Measurements from ENCODE around the gene TRIOBP.

TRIOBP gene

GRCh38 chr22:37775785-37776638, 79.2 kb downstream of the TRIOBP start:
- TF ChIP-seq, protein P1, sequence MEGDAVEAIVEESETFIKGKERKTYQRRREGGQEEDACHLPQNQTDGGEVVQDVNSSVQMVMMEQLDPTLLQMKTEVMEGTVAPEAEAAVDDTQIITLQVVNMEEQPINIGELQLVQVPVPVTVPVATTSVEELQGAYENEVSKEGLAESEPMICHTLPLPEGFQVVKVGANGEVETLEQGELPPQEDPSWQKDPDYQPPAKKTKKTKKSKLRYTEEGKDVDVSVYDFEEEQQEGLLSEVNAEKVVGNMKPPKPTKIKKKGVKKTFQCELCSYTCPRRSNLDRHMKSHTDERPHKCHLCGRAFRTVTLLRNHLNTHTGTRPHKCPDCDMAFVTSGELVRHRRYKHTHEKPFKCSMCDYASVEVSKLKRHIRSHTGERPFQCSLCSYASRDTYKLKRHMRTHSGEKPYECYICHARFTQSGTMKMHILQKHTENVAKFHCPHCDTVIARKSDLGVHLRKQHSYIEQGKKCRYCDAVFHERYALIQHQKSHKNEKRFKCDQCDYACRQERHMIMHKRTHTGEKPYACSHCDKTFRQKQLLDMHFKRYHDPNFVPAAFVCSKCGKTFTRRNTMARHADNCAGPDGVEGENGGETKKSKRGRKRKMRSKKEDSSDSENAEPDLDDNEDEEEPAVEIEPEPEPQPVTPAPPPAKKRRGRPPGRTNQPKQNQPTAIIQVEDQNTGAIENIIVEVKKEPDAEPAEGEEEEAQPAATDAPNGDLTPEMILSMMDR (IDR thresholded peaks at IDR 0.05; ENCODE audit: low read depth, low read length) = no peak
- peak; percentile 8 for DNase-seq (ENCODE audit: extremely low read depth, low read depth)

DNA sequence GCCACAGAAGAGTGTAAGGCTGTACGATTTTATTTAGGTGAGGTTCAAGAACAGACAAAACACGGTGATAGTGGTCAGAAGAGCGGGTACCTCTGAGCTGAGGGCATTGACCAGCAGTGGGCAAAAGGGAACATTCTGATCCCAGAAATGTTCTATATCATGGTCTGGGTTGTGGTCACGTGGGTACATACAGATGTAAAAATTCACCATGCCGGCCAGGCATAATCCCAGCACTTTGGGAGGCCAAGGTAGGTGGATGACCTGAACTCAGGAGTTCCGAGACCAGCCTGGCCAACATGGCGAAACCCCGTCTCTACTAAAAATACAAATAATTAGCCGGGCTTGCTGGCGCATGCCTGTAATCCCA, 79.8 kb downstream of the TRIOBP start:
- TF ChIP-seq, protein P1 (IDR thresholded peaks at IDR 0.05; ENCODE audit: low read depth, low read length) = no peak
- no peak for DNase-seq (ENCODE audit: extremely low read depth, low read depth)

GRCh38 chr22:37777122-37777687, 80.4 kb downstream of the TRIOBP start:
- peak; percentile 31 for DNase-seq (ENCODE audit: extremely low read depth, low read depth)
- TF ChIP-seq, protein P1 (IDR thresholded peaks at IDR 0.05; ENCODE audit: low read depth, low read length) = no peak

- TF ChIP-seq, protein P1 (IDR thresholded peaks at IDR 0.05; ENCODE audit: low read depth, low read length) = no peak
- DNase-seq (ENCODE audit: extremely low read depth, low read depth) = no peak
Measured at GRCh38 chr22:37778370-37779009, 81.6 kb downstream of the TRIOBP start.

DNA sequence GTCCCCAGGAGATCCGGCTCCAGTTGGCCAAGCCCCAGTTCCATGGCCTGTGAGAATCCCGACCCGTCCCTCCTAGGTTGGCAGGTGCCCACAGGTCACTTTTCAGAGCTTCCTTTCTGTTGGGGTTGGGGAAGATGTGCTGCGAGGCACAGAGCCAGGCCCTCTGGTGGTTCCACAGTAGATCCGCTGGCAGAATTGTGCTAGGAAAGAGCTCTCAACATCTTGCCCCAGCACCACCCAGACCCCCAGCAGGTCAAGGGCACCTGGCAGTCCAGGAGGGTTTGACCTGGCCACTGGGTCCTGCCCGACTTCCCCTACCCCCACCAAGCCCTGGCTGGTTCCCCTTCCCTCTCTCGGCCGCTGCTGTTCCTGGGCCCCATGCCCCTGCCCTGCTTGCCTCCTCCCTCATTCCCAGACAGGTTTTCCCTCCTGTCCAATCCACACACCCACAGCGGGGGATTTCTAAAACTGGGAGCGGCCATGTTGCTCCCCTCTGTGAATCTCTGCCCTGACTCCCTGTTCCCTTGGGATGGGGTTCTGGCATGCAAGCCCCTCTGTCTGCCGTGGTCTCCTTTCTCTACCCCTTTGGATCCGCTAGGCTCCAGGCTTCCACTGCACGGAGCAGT, 84.7 kb downstream of the TRIOBP start:
- no peak for DNase-seq (ENCODE audit: extremely low read depth, low read depth)
- TF ChIP-seq, protein P1 (IDR thresholded peaks at IDR 0.05; ENCODE audit: low read depth, low read length) = peak; percentile 36

DNA sequence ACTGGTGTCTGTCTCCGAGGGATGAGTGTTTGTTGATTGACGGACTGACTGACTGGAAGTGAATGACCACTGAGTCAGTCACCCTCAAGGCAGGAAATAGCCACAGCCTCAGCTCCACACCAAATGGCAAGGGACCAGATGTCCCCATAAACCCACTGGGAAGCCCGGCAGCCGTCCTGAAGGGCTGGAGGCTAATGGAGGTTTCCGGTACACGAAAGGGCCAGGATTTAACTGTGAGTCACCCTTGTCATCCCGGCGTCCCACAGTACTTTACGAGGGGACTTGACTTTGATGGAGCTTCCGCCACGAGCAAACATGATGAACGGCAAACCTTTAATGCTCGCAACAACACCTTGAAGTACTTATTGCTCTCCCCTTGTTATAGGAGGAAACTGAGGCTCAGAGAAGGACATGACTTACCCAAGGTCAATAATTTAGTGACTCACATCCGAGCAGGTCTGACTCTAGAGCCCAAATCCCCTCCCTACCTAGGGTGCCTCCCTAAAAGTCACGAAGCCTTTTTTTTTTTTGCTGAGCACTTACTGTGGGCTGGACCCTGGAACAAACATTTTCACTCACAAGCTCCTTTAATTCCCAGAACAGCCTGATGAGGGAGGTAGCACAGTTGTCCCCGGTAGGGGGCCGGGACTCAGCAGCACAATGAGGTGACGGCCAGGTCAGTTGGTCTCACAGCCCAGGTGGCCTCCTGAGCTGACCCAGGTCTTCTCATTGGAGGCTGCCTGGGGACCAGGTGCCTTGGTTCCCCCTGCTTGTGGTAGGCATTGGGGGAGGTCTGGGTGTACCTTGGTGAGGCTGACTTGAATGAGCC, 85.7 kb downstream of the TRIOBP start:
- TF ChIP-seq, protein P1 (IDR thresholded peaks at IDR 0.05; ENCODE audit: low read depth, low read length) = no peak
- no peak for DNase-seq (ENCODE audit: extremely low read depth, low read depth)
